ENCODE results near the gene TLR9. TPM values are rescaled to one million over a fixed set of nuclear protein-coding genes. Genes with fewer than 3 reads are reported as not detected.
A peak's percentile ranks its signal among the peaks of the same experiment; 100 is the strongest.

The TLR9 gene
- polyA plus RNA-seq, 1 donor from 2014 or later, result 10.4 TPM

GRCh38 chr3:52240059-52240885, 14.8 kb upstream of the TLR9 start:
- Mint-ChIP-seq H3K4me1 (peaks cover 27 to 56% (median 43%) of the 10 kb centered on the region in 3 donors), H3K4me3 (peak overlapping the region; percentile 91 to 100 (median 96)), H3K27ac (peak overlapping the region; percentile 78 to 97 (median 97)), H3K27me3 (no peaks in the 10 kb centered on the region), H3K36me3 (no peaks in the 10 kb centered on the region), H3K9me3 (no peaks in the 10 kb centered on the region)

- no peaks in the 10 kb centered on the region for H3K36me3 Mint-ChIP-seq
- H3K4me1 Mint-ChIP-seq, result peaks cover 16 to 49% (median 38%) of the 10 kb centered on the region in 3 donors
- H3K27me3 Mint-ChIP-seq, result no peaks in the 10 kb centered on the region
- no peaks in the 10 kb centered on the region for H3K9me3 Mint-ChIP-seq
- peak within 1 kb of the TSS; percentile 78 to 97 (median 97) for H3K27ac Mint-ChIP-seq
- peak within 1 kb of the TSS; percentile 91 to 100 (median 96) for H3K4me3 Mint-ChIP-seq
These were observed 13.6 kb upstream of the TLR9 start, which contains the start of gene TWF2 for GRCh38 chr3:52238761-52239701. TSS of gene TWF2 (minus strand) at chr3:52239158. CDS start at chr3:52239016, 142 bp downstream.

- no peaks in the 10 kb centered on the region for H3K9me3 Mint-ChIP-seq
- no peaks in the 10 kb centered on the region for H3K27me3 Mint-ChIP-seq
- peak overlapping the region; percentile 78 to 97 (median 93) for H3K27ac Mint-ChIP-seq
- H3K36me3 Mint-ChIP-seq, result no peaks in the 10 kb centered on the region
- peak overlapping the region; percentile 91 to 100 (median 96) for H3K4me3 Mint-ChIP-seq
- peaks cover 14 to 41% (median 32%) of the 10 kb centered on the region in 3 donors for H3K4me1 Mint-ChIP-seq
These were observed 12.8 kb upstream of the TLR9 start for GRCh38 chr3:52238193-52238760.

- peaks cover 14 to 40% (median 31%) of the 10 kb centered on the region in 3 donors for H3K4me1 Mint-ChIP-seq
These were observed 12.3 kb upstream of the TLR9 start for GRCh38 chr3:52237657-52238172.

GRCh38 chr3:52237006-52237656, 11.7 kb upstream of the TLR9 start:
- Mint-ChIP-seq H3K27ac (peak overlapping the region in 1 of 3 donors; percentile 9), H3K9me3 (no peaks in the 10 kb centered on the region), H3K4me3 (peak overlapping the region; percentile 54 to 91 (median 76)), H3K4me1 (peaks cover 14 to 40% (median 33%) of the 10 kb centered on the region in 3 donors), H3K36me3 (no peaks in the 10 kb centered on the region), H3K27me3 (no peaks in the 10 kb centered on the region)

More at GRCh38 chr3:52237657-52238172, 12.3 kb upstream of the TLR9 start:
- Mint-ChIP-seq H3K4me3 (peak overlapping the region; percentile 91 to 100 (median 96)), H3K27ac (no peak overlapping the region), H3K36me3 (no peaks in the 10 kb centered on the region), H3K27me3 (no peaks in the 10 kb centered on the region), H3K9me3 (no peaks in the 10 kb centered on the region)

GRCh38 chr3:52236424-52236886, 11.0 kb upstream of the TLR9 start:
- peaks cover 18 to 40% (median 37%) of the 10 kb centered on the region in 3 donors for H3K4me1 Mint-ChIP-seq
- H3K27me3 Mint-ChIP-seq, result no peaks in the 10 kb centered on the region
- H3K4me3 Mint-ChIP-seq, result peak overlapping the region in 2 of 4 donors; percentile 37 to 91
- H3K9me3 Mint-ChIP-seq, result no peaks in the 10 kb centered on the region
- no peaks in the 10 kb centered on the region for H3K36me3 Mint-ChIP-seq
- peak overlapping the region in 2 of 3 donors; percentile 31 to 61 for H3K27ac Mint-ChIP-seq

GRCh38 chr3:52234516-52235447, 9.3 kb upstream of the TLR9 start:
- peak overlapping the region in 1 of 3 donors; percentile 35 for H3K27ac Mint-ChIP-seq
- peak overlapping the region in 2 of 4 donors; percentile 65 to 91 for H3K4me3 Mint-ChIP-seq
- H3K4me1 Mint-ChIP-seq, result peaks cover 11 to 28% (median 27%) of the 10 kb centered on the region in 3 donors
- no peaks in the 10 kb centered on the region for H3K27me3 Mint-ChIP-seq
- peaks cover 5% of the 10 kb centered on the region for H3K36me3 Mint-ChIP-seq
- no peaks in the 10 kb centered on the region for H3K9me3 Mint-ChIP-seq

GRCh38 chr3:52233968-52234367, 8.5 kb upstream of the TLR9 start:
- peaks cover 5 to 26% (median 25%) of the 10 kb centered on the region in 3 donors for H3K4me1 Mint-ChIP-seq
- peaks cover 5% of the 10 kb centered on the region for H3K36me3 Mint-ChIP-seq
- peak overlapping the region in 2 of 3 donors; percentile 35 to 78 for H3K27ac Mint-ChIP-seq
- peak overlapping the region in 2 of 4 donors; percentile 17 to 54 for H3K4me3 Mint-ChIP-seq
- no peaks in the 10 kb centered on the region for H3K27me3 Mint-ChIP-seq
- H3K9me3 Mint-ChIP-seq, result no peaks in the 10 kb centered on the region

- Mint-ChIP-seq H3K27ac (peak overlapping the region in 1 of 3 donors; percentile 23), H3K27me3 (no peaks in the 10 kb centered on the region), H3K4me3 (no peak overlapping the region), H3K36me3 (peaks cover 5% of the 10 kb centered on the region), H3K4me1 (peaks cover 5 to 22% (median 21%) of the 10 kb centered on the region in 3 donors), H3K9me3 (no peaks in the 10 kb centered on the region)
These were observed 7.7 kb upstream of the TLR9 start for GRCh38 chr3:52233108-52233591.

- Mint-ChIP-seq H3K4me3 (no peak overlapping the region), H3K4me1 (peaks cover 5 to 23% (median 22%) of the 10 kb centered on the region in 3 donors), H3K36me3 (peaks cover 5% of the 10 kb centered on the region)
These were observed 7.0 kb upstream of the TLR9 start for GRCh38 chr3:52232279-52233107.

GRCh38 chr3:52231502-52232278, 6.2 kb upstream of the TLR9 start:
- peak overlapping the region in 2 of 4 donors; percentile 9 to 12 for H3K4me3 Mint-ChIP-seq
- peak overlapping the region in 2 of 3 donors; percentile 46 to 82 for H3K27ac Mint-ChIP-seq
- no peaks in the 10 kb centered on the region for H3K27me3 Mint-ChIP-seq
- H3K4me1 Mint-ChIP-seq, result peaks cover 9 to 27% (median 27%) of the 10 kb centered on the region in 3 donors
- H3K9me3 Mint-ChIP-seq, result no peaks in the 10 kb centered on the region
- peaks cover 5% of the 10 kb centered on the region for H3K36me3 Mint-ChIP-seq

More at GRCh38 chr3:52232279-52233107, 7.0 kb upstream of the TLR9 start:
- Mint-ChIP-seq H3K9me3 (no peaks in the 10 kb centered on the region), H3K27me3 (no peaks in the 10 kb centered on the region), H3K27ac (no peak overlapping the region)
